Endothelial cell of umbilical vein (primary cell): Measurements from ENCODE around the gene MN1. TPM values are rescaled to one million over a fixed set of nuclear protein-coding genes. Genes with fewer than 3 reads are reported as not detected.

Experiments used
- BruUV-seq: library from RNA; stranded (reverse); fragments of 400-500 nt; replicated peaks from 2 replicates; lab custom pipeline; 2021; lab: Mats Ljungman, UMichigan
- CTCF ChIA-PET: fragments of 300-600, 350-600 bp; sonication (Branson Sonifier 250); formaldehyde crosslinking; loops from one replicate; lab custom pipeline; 2021; ENCODE audit warnings: antibody characterized with exemption, inconsistent platforms; lab: Charles Lee
- POLR2A ChIA-PET: fragments of 300-600, 350-600 bp; sonication (Branson Sonifier 250); formaldehyde crosslinking; loops from one replicate; lab custom pipeline; 2021; ENCODE audit warnings: antibody characterized with exemption, inconsistent platforms; lab: Charles Lee
- DNase-seq: peaks from one replicate; pipeline ENCODE4 v3.0.0-alpha.2; 2011; ENCODE audit warnings: low read depth, low spot score
- FAIRE-seq: peaks from 2 replicates; lab custom pipeline; 2011; peaks lifted over from hg19 to GRCh38; lab: Jason Lieb, UNC
- H2AFZ ChIP-seq: 2 replicates; pipeline ENCODE4 v1.6.0; 2012; ENCODE audit warnings: low read depth, low read length, control low read depth, inconsistent platforms
- H3K27ac ChIP-seq: 2 replicates; pipeline ENCODE4 v1.5.1; 2011; ENCODE audit warnings: low read depth, mild to moderate bottlenecking, control low read depth, low read length, moderate library complexity; ENCODE audit not compliant: insufficient read depth
- H3K27me3 ChIP-seq, 2 experiments: 2 replicates each; pipeline versions ENCODE4 v1.6.0 to v1.6.1; 2011; ENCODE audit warnings: low read length in 2 of 2, mixed read lengths in 1 of 2; ENCODE audit not compliant: control insufficient read depth in 2 of 2, insufficient read depth in 2 of 2
- H3K36me3 ChIP-seq, 2 experiments: 2 replicates in 1 of 2; 3 replicates in 1 of 2; pipeline ENCODE4 v1.5.1; 2011; ENCODE audit warnings: low read length in 2 of 2, mild to moderate bottlenecking in 1 of 2, moderate library complexity in 1 of 2; ENCODE audit not compliant: control insufficient read depth in 2 of 2, insufficient read depth in 2 of 2; ENCODE audit errors: extremely low read depth in 1 of 2
- H3K4me1 ChIP-seq: 3 replicates; pipeline ENCODE4 v1.5.1; 2011; ENCODE audit warnings: mild to moderate bottlenecking, low read length; ENCODE audit not compliant: control insufficient read depth, insufficient read depth; ENCODE audit errors: extremely low read depth
- H3K4me2 ChIP-seq: 2 replicates; pipeline ENCODE4 v1.6.1; 2011; ENCODE audit warnings: low read length, control low read depth, mixed read lengths; ENCODE audit not compliant: insufficient read depth
- H3K4me3 ChIP-seq, 3 experiments: fragments of 200-600 bp in 1 of 3; sonication (generic), shearing (Covaris generic) in 1 of 3; replicated peaks in 1 of 3; 2 replicates each; pipeline ENCODE4 v1.5.1; 2011 to 2016; ENCODE audit warnings: control low read depth in 3 of 3, low read length in 3 of 3, mild to moderate bottlenecking in 2 of 3, inconsistent platforms in 1 of 3, low read depth in 1 of 3, moderate library complexity in 1 of 3; ENCODE audit not compliant: insufficient read depth in 1 of 3
- H3K79me2 ChIP-seq: 2 replicates; pipeline ENCODE4 v1.6.0; 2012; ENCODE audit warnings: low read length, inconsistent platforms; ENCODE audit not compliant: control insufficient read depth, insufficient read depth
- H3K9ac ChIP-seq: replicated peaks from 2 replicates; pipeline ENCODE3; 2011; ENCODE audit warnings: low read length, control low read depth; ENCODE audit not compliant: insufficient read depth; ENCODE audit errors: extremely low read depth
- H3K9me1 ChIP-seq: replicated peaks from 3 replicates; pipeline ENCODE4 v1.6.0; 2011; ENCODE audit warnings: mild to moderate bottlenecking, low read length; ENCODE audit not compliant: control insufficient read depth, insufficient read depth; ENCODE audit errors: extremely low read depth
- H3K9me3 ChIP-seq: replicated peaks from 2 replicates; pipeline ENCODE4 v1.5.1; 2012; ENCODE audit warnings: low read length, inconsistent platforms; ENCODE audit not compliant: control insufficient read depth, insufficient read depth
- H4K20me1 ChIP-seq: replicated peaks from 2 replicates; pipeline ENCODE3; 2011; ENCODE audit warnings: mild to moderate bottlenecking, low read length; ENCODE audit not compliant: control insufficient read depth, insufficient read depth; ENCODE audit errors: extremely low read depth
- CTCF ChIP-seq, 2 donors: IDR thresholded peaks; 1 replicate in 1 of 2; 2 replicates in 1 of 2; pipeline ENCODE4 v1.5.1; 2011; ENCODE audit warnings: low read length in 2 of 2, mild to moderate bottlenecking in 2 of 2, moderate library complexity in 2 of 2, control low read depth in 1 of 2, inconsistent platforms in 1 of 2, low read depth in 1 of 2; ENCODE audit not compliant: insufficient read depth in 1 of 2; ENCODE audit errors: extremely low read depth in 1 of 2
- EZH2 ChIP-seq: IDR thresholded peaks from 2 replicates; pipeline ENCODE4 v1.6.1; 2012; ENCODE audit warnings: borderline replicate concordance, low read depth, mild to moderate bottlenecking, moderate library complexity, low read length, inconsistent platforms; ENCODE audit not compliant: severe bottlenecking
- FOS ChIP-seq: IDR thresholded peaks from 2 replicates; pipeline ENCODE4 v1.6.1; 2011; ENCODE audit warnings: mild to moderate bottlenecking, low read length, moderate library complexity, borderline replicate concordance; ENCODE audit not compliant: insufficient read depth
- GATA2 ChIP-seq: IDR thresholded peaks from 2 replicates; pipeline ENCODE4 v1.7.0; 2011; ENCODE audit warnings: low read depth, mild to moderate bottlenecking, moderate library complexity, mixed read lengths, low read length; ENCODE audit not compliant: insufficient read length, insufficient read depth
- JUN ChIP-seq: IDR thresholded peaks from 2 replicates; pipeline ENCODE4 v1.6.1; 2011; ENCODE audit warnings: borderline replicate concordance, low read depth; ENCODE audit not compliant: insufficient read length, insufficient read depth
- MAX ChIP-seq: IDR thresholded peaks from 2 replicates; pipeline ENCODE4 v1.6.1; 2011; ENCODE audit not compliant: insufficient read depth, insufficient read length
- MYC ChIP-seq: IDR thresholded peaks from one replicate; pipeline ENCODE4 v1.6.1; 2011; ENCODE audit warnings: mild to moderate bottlenecking, low read depth, low read length
- POLR2A ChIP-seq: IDR thresholded peaks from 2 replicates; pipeline ENCODE4 v1.6.1; 2012; ENCODE audit warnings: low read depth, mild to moderate bottlenecking, control low read depth, low read length
- POLR2AphosphoS5 ChIP-seq: IDR thresholded peaks from 2 replicates; pipeline ENCODE4 v1.6.1; 2012; ENCODE audit warnings: low read depth, mild to moderate bottlenecking, control low read depth, low read length, moderate library complexity; ENCODE audit not compliant: insufficient read depth
- dilution Hi-C: fragments of 300-500 bp; cut with MboI; formaldehyde crosslinking; loops from one replicate; pipeline ENCODE4 v1.15.0; 2019; ENCODE audit warnings: low sequenced_read_pairs; ENCODE audit not compliant: extremely low pct_ligation_motif_present
- intact Hi-C: fragments of 100-400 bp; cut with micrococcal nuclease; formaldehyde crosslinking; loops from one replicate; pipeline ENCODE4 v1.10.0; 2022
- polyA plus RNA-seq, 4 experiments: library from polyadenylated mRNA; depleted of rRNA in 3 of 4; stranded (reverse) in 3 of 4; unstranded in 1 of 4; fragments of >200 nt; gene quantifications; 2 replicates each; pipeline versions ENCODE4 v1.2.1 to v1.2.3, GENCODE V29; 2011 to 2012; ENCODE audit warnings: missing spikeins in 1 of 4
- total RNA-seq: library from RNA; stranded (reverse); gene quantifications from 2 replicates; pipeline ENCODE4 v1.2.3, GENCODE V29; 2021

Gene MN1
- total and polyA plus RNA-seq, 2 donors (not counting 3 experiments of a cell fraction or from before 2014, with no cell fraction given): 3.8 to 5.2 TPM

GRCh38 chr22:27815826-27816530 is 14.4 kb upstream of the MN1 start:
- no peak overlapping the region for H3K4me2 ChIP-seq
- FAIRE-seq: no peak
- BruUV-seq: no TSS peak
- no peak overlapping the region for H3K9ac ChIP-seq
- H3K36me3 ChIP-seq: no peaks in the 10 kb centered on the region
- H3K9me3 ChIP-seq: no peaks in the 10 kb centered on the region
- no peaks in the 10 kb centered on the region for H3K4me1 ChIP-seq
- H4K20me1 ChIP-seq: no peaks in the 10 kb centered on the region
- CTCF ChIA-PET: no interaction called here
- intact Hi-C loops (no loop called here), dilution Hi-C loops (no loop called here)
- H3K4me3 ChIP-seq: no peak overlapping the region
- no peaks in the 10 kb centered on the region for H3K79me2 ChIP-seq
- no peak for DNase-seq
- H3K27me3 ChIP-seq: peaks cover 0 to 2% of the 10 kb centered on the region in 2 experiments
- TF ChIP-seq GATA2: no peak
- TF ChIP-seq POLR2AphosphoS5: no peak
- TF ChIP-seq EZH2: no peak
- no peak for TF ChIP-seq CTCF (IDR thresholded peaks at IDR 0.05; ENCODE audit: extremely low read depth in 1 of 2, insufficient read depth in 1 of 2, low read depth in 1 of 2, low read length in 2 of 2)
- TF ChIP-seq JUN: no peak
- no peak for TF ChIP-seq MYC
- TF ChIP-seq POLR2A: no peak
- no peak for TF ChIP-seq MAX
- TF ChIP-seq FOS: no peak
- POLR2A ChIA-PET: no interaction called here
- no peak overlapping the region for H2AFZ ChIP-seq
- no peaks in the 10 kb centered on the region for H3K9me1 ChIP-seq
- H3K27ac ChIP-seq: no peak overlapping the region
